Urothelium cell line (cell line): ENCODE results near the gene DRC1.
"Not testable (repeated sequence)": the region's sequence is repeated elsewhere in the genome, so short reads cannot be mapped to it uniquely, and the experiment has no call there.

Experiments used
- DNase-seq: peaks from one replicate; pipeline ENCODE4 v3.0.0; 2011; ENCODE audit warnings: low spot score, mixed read lengths
- FAIRE-seq: peaks from 2 replicates; lab custom pipeline; 2011; peaks lifted over from hg19 to GRCh38; lab: Jason Lieb, UNC

DRC1 gene

GRCh38 chr2:26401739-26402541, at the start of gene DRC1:
DRC1 (plus strand) TSS chr2:26401920; CDS start chr2:26401990, 70 bp downstream.
- DNase-seq (no peak), FAIRE-seq (peak; percentile 66)

- no peak for DNase-seq
- no peak for FAIRE-seq
Observed at GRCh38 chr2:26352892-26353291, 48.8 kb upstream of the DRC1 start.

GRCh38 chr2:26354469-26354868, 47.3 kb upstream of the DRC1 start:
- FAIRE-seq, DNase-seq: not testable (repeated sequence)

DNA sequence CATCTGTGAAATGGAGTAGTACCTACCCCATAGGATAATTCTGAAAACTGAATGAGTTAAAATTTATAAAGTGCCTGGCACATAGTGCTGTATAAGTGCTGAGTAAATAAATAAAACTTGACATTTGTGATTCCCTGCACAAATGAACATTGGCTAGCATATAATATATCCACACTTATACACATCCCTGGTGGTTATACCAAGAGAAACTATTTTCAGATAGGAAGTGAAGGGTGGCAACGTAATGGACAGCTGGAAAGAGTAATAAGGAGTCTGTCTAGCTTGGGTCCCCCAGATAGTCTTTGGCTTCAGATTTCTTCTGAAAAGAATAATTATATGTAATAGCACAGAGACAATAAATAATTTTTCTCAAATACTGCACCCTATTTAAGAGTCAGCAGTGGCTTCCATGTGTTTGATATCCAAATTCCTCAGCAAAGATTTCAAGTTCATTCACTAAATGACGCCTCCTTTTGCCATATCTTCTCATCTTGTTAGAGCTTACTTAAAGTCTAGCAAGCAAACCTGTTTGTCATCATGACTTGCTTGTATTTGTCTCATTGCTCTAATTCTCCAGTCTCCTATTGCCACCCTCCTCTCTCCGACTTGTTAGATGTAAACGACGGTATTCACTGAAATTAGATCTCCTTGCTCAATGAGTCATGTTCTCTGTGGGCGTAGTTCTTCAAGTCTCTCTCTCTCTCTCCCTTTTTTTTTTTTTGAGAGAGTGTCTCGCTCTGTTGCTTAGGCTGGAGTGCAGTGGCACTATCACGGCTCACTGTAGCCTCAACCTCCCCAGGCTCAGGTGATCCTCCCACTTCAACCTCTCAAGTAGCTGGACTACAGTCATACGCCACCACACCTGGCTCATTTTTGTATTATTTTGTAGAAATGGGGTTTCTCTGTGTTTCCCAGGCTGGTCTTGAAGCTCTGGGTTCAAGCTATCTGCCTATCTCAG, 46.4 kb upstream of the DRC1 start:
- DNase-seq: peak; percentile 80
- FAIRE-seq: no peak

DNA sequence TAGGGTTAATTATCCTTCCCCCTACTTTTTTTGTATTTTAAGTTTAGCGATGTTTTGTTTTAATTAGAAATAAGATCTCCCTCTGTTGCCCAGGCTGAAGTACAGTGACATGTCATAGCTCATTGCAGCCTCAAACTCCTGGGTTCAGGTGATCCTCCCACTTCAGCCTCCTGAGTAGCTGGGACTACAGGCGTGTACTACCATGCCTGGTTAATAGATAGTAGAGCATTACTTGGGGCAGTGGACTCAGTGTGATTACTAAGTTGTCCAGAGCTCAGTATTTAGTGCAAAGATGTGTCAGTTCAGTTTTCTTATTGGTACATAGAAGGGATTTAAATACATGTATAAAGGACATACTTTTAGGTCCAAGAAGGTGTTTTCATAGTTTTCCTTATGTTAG, 45.6 kb upstream of the DRC1 start:
- no peak for FAIRE-seq
- DNase-seq: no peak

DNA sequence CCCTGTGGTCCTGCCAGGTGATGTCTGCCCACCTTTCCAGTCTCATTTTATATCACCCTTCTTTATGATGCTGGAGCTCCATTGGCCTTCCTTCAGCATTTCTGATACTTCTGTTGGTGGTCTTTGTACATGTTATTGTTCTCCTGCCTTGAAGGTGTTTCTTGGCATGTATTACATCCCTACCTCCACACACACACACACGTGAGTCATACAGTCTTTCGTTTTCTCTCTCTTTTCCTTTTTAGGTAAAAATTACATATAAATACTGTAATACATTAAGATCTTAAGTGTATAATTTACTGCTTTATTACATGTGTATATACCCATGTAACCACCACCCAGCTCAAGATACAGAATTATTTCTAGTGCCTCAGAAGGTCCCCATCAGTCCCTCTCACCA, 44.9 kb upstream of the DRC1 start:
- DNase-seq (no peak), FAIRE-seq (no peak)

DNA sequence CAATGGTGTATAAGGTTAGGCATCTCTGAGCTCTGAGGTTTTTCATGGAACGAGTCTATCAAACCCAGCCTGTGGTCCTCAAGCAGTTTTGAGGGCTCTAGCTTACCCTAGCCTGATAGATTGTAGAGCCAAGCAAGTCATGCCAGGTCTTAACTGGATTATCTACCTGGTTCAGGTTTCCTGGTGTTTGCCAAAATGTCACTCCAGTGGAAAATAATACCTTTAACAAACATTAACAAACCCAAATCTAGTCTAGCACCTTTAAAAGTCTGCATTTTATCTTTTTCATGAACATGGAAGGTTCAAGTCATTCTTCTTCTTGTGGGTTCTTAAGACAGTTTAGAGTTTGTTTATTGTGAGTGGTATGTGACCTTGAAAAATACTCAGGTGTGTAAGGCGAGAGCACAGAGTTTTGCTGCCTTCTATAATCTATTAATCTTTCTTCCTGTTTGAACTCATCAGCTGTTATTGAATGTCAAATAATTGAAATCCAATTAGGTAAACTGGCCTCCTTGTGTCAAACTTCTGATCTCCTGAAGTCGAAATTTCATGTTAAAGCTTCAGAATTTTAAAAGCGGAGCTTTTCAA, 41.7 kb upstream of the DRC1 start:
- no peak for DNase-seq
- no peak for FAIRE-seq

DNA sequence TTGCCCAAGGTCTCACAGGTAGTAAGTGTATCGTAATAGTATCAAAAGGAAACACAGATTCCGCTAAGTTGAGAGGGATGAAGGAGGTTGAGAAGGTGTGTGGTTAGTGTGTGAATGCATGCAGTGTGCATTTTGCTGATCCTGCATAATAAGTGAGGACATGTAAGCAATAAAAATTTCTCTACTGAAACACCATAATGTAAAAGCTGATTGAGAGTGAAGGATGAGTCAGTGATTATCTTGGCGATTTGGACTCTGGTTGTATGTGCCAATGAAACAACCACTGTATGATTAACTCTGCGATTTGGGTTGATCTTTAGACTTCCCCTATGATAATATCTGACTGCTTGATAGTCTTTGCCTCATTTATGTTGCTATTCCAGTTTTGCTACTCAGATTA, 38.4 kb upstream of the DRC1 start:
- DNase-seq (no peak), FAIRE-seq (no peak)

- no peak for FAIRE-seq
Observed at GRCh38 chr2:26363958-26364357, 37.8 kb upstream of the DRC1 start.

DNA sequence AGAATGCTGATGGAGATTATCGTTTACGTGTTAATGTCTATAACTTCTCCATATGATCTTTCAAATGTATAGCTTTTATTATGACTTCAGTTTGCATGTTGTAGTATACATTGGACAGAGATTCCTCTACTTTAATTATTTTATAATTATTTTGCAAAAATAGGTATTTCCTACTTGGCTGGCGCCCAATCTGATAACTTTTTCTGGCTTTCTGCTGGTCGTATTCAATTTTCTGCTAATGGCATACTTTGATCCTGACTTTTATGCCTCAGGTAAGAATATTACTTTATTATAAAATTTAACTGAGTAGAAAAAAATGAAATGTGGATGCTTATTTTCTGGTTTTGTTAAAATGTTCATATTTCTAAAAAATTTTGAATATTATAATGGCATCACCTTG, 37.1 kb upstream of the DRC1 start:
- no peak for DNase-seq
- FAIRE-seq: no peak

More at GRCh38 chr2:26363958-26364357, 37.8 kb upstream of the DRC1 start:
- DNase-seq: no peak

DNA sequence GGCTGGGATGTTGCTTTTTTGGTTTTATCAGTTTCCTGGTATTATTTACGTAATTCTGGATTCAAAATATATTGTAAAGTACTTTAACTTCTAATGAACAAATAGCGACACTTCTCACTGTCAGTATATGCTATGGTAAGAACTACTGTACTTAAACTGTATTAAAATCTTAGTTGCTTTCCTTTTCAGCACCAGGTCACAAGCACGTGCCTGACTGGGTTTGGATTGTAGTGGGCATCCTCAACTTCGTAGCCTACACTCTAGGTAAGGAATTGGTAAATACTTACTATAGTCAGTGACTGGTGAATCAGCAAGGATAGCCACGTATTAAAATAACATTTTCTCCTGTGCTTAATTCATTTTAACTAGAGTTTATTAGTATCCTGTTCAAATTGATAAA, 34.8 kb upstream of the DRC1 start:
- no peak for FAIRE-seq
- no peak for DNase-seq

DNA sequence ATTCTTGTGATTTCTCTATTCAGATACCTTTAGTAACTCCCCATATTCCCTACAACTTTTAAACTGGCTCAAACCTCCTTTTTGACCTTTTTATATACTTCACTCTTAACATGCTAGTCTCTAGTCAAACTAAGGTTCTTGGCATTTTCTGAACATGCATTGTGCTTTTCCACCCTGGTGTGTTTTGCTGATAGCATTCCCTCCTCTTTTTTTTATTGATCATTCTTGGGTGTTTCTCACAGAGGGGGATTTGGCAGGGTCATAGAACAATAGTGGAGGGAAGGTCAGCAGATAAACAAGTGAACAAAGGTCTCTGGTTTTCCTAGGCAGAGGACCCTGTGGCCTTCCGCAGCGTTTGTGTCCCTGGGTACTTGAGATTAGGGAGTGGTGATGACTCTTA, 32.1 kb upstream of the DRC1 start:
- FAIRE-seq: not testable (repeated sequence)

DNA sequence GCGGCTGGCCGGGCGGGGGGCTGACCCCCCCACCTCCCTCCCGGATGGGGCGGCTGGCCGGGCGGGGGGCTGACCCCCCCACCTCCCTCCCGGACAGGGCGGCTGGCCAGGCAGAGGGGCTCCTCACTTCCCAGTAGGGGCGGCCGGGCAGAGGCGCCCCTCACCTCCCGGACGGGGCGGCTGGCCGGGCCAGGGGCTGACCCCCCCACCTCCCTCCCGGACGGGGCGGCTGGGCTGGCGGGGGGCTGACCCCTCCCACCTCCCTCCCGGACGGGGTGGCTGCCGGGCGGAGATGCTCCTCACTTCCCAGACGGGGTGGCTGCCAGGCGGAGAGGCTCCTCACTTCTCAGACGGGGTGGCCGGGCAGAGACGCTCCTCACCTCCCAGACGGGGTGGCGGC, 30.8 kb upstream of the DRC1 start:
- FAIRE-seq: not testable (repeated sequence)

More for the DNA sequence above, 32.1 kb upstream of the DRC1 start:
- DNase-seq: not testable (repeated sequence)

GRCh38 chr2:26376799-26377198, 24.9 kb upstream of the DRC1 start:
- FAIRE-seq (no peak), DNase-seq (no peak)

More for the DNA sequence above, 30.8 kb upstream of the DRC1 start:
- not testable (repeated sequence) for DNase-seq

DNA sequence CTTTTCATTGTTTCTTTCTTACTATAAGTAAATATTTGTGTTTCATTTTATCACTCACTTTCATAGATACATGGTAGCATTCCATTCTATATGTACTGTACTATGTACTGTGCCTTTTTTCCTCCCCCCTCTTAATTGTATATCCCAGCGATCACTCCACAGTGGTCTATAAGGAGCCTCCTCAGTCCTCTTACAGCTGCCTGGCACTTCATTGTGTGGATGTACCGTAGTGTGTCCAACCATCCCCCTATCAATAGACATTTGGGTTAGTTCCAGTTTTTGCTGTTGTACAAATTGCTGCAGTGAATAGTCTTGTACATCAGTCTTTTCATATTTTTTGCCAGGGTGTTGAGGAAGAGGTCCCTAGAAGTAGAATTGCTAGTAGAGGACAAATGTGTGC, 21.4 kb upstream of the DRC1 start:
- DNase-seq (no peak), FAIRE-seq (no peak)

- FAIRE-seq (no peak), DNase-seq (no peak)
Observed at GRCh38 chr2:26382564-26382963, 19.2 kb upstream of the DRC1 start.

- no peak for FAIRE-seq
- no peak for DNase-seq
Observed at GRCh38 chr2:26384183-26384582, 17.5 kb upstream of the DRC1 start.

- FAIRE-seq: no peak
- DNase-seq: no peak
Observed at GRCh38 chr2:26384597-26384996, 17.1 kb upstream of the DRC1 start.

GRCh38 chr2:26387189-26387588, 14.5 kb upstream of the DRC1 start:
- no peak for DNase-seq
- no peak for FAIRE-seq

DNA sequence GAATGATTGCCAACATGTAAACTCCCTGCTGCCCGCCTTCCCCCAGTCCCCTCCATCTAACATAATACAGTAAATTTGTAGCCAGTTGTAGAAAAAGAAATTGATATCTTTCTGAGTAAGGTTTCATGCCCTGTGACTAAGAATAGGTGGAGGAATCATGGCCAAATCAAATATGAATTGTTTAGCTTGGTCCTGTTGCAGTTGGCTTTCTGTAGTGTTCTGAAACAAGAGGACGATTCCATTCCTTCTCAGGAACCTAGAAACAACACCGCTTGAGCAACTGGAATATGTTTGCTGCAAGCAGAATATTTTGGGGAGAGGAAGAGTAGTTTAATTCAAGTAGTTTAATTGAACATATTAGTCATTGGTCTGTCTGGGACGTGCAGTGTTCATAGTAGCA, 7.0 kb upstream of the DRC1 start:
- DNase-seq: no peak
- peak; percentile 30 for FAIRE-seq

- FAIRE-seq (no peak), DNase-seq (no peak)
Observed at GRCh38 chr2:26395394-26395793, 6.3 kb upstream of the DRC1 start.
